ENCODE data around the gene CCDC197.

DNA sequence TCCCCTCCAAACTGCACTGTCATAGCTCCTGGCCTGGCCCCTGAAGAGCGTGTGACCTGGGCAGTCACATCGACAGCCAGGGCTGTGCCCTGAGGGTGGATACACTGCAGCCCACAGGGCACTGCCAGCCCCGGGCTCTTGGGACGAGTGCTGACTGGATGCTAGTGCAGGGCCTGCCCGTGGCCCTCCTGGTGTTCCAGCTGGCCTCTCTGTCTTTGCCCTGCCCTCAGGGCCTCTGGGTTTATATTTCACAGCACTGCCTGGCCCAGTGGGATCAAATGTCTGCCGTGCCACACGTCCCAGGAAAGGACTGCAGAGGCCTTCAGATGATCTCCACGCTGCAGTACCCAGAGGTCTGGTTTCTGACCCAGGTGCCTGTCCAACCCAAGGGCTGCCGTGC, 10.1 kb upstream of the CCDC197 start:
- TF ChIP-seq, protein P1, sequence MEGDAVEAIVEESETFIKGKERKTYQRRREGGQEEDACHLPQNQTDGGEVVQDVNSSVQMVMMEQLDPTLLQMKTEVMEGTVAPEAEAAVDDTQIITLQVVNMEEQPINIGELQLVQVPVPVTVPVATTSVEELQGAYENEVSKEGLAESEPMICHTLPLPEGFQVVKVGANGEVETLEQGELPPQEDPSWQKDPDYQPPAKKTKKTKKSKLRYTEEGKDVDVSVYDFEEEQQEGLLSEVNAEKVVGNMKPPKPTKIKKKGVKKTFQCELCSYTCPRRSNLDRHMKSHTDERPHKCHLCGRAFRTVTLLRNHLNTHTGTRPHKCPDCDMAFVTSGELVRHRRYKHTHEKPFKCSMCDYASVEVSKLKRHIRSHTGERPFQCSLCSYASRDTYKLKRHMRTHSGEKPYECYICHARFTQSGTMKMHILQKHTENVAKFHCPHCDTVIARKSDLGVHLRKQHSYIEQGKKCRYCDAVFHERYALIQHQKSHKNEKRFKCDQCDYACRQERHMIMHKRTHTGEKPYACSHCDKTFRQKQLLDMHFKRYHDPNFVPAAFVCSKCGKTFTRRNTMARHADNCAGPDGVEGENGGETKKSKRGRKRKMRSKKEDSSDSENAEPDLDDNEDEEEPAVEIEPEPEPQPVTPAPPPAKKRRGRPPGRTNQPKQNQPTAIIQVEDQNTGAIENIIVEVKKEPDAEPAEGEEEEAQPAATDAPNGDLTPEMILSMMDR (IDR thresholded peaks at IDR 0.05; ENCODE audit: low read depth, low read length): no peak
- TF ChIP-seq EZH2phosphoT487 (IDR thresholded peaks at IDR 0.05; ENCODE audit: low read depth): no peak
